Middle frontal gyrus (tissue), 1 donor: ENCODE measurements around the gene CISTR.
"Not testable (repeated sequence)": the region's sequence is repeated elsewhere in the genome, so short reads cannot be mapped to it uniquely, and the experiment has no call there.

Experiments used
- DNase-seq: peaks from one replicate; pipeline ENCODE4 v3.0.0-alpha.2; 2015; ENCODE audit warnings: low spot score; ENCODE audit errors: extremely low spot score

The CISTR gene

GRCh38 chr12:53764615-53765014 is 12.8 kb upstream of the CISTR start:
- no peak for DNase-seq

GRCh38 chr12:53762793-53763192 is 11.0 kb upstream of the CISTR start:
- not testable (repeated sequence) for DNase-seq

GRCh38 chr12:53761306-53761705 is 9.5 kb upstream of the CISTR start:
- DNase-seq, result no peak

GRCh38 chr12:53759261-53759660 is 7.5 kb upstream of the CISTR start:
- DNase-seq, result no peak

- DNase-seq, result no peak
Measured at GRCh38 chr12:53758730-53759103, 6.9 kb upstream of the CISTR start.

- no peak for DNase-seq
Measured at GRCh38 chr12:53758081-53758729, 6.4 kb upstream of the CISTR start.

- peak; percentile 60 for DNase-seq
Measured at GRCh38 chr12:53757101-53757770, 5.5 kb upstream of the CISTR start.

- no peak for DNase-seq
Measured at GRCh38 chr12:53756300-53757100, 4.7 kb upstream of the CISTR start.

- DNase-seq, result no peak
Measured at GRCh38 chr12:53755893-53756292, 4.1 kb upstream of the CISTR start.

GRCh38 chr12:53755451-53755891 is 3.7 kb upstream of the CISTR start:
- DNase-seq, result no peak

GRCh38 chr12:53754633-53755264 is 3.0 kb upstream of the CISTR start:
- no peak for DNase-seq

- DNase-seq, result no peak
Measured at GRCh38 chr12:53754188-53754585, 2.4 kb upstream of the CISTR start.

- no peak for DNase-seq
Measured at GRCh38 chr12:53752621-53753020, 842 bp upstream of the CISTR start.

- DNase-seq, result no peak
Measured at GRCh38 chr12:53752192-53752601, 418 bp upstream of the CISTR start.

GRCh38 chr12:53750812-53751335 is 905 bp downstream of the CISTR start:
- no peak for DNase-seq

GRCh38 chr12:53749986-53750811 is 1.6 kb downstream of the CISTR start:
- no peak for DNase-seq

- no peak for DNase-seq
Measured at GRCh38 chr12:53748072-53748840, 3.5 kb downstream of the CISTR start.

- no peak for DNase-seq
Measured at GRCh38 chr12:53747095-53747494, 4.7 kb downstream of the CISTR start.

- peak; percentile 87 for DNase-seq
Measured at GRCh38 chr12:53746592-53747092, 5.1 kb downstream of the CISTR start.

GRCh38 chr12:53744751-53745150 is 7.0 kb downstream of the CISTR start:
- DNase-seq, result no peak
